GM12878 (cell line): Measurements from ENCODE around the gene CCDC57. TPM values are rescaled to one million over a fixed set of nuclear protein-coding genes. Genes with fewer than 3 reads are reported as not detected.

Source experiments
- ATAC-seq: fragments of 200-7000 bp; cut with Tn5 transposase; 3 replicates; pipeline ENCODE4 v1.9.1; 2020; ENCODE audit warnings: mild to moderate bottlenecking, moderate library complexity
- BruUV-seq: library from RNA; stranded (reverse); fragments of 400-500 nt; replicated peaks from 2 replicates; lab custom pipeline; 2021; lab: Mats Ljungman, UMichigan
- CTCF ChIA-PET: fragments of 300-600 bp; sonication (Branson Sonifier 250); formaldehyde crosslinking; extraction: SDS; loops from one replicate; lab custom pipeline; 2021; ENCODE audit warnings: inconsistent platforms; lab: Yijun Ruan, JAX
- POLR2A ChIA-PET: fragments of 350-600 bp; formaldehyde crosslinking; extraction: SDS; loops from one replicate; lab custom pipeline; 2021; ENCODE audit warnings: inconsistent platforms; lab: Charles Lee
- RAD21 ChIA-PET: fragments of 300-600 bp; sonication (Branson Sonifier 250); formaldehyde crosslinking; loops from one replicate; lab custom pipeline; 2023; ENCODE audit warnings: antibody characterized with exemption; ENCODE audit not compliant: unreplicated experiment; lab: Charles Lee
- SMC1A ChIA-PET: fragments of 300-600 bp; sonication (Branson Sonifier 250); formaldehyde crosslinking; loops from one replicate; lab custom pipeline; 2023; ENCODE audit not compliant: unreplicated experiment, uncharacterized antibody; lab: Charles Lee
- DNase-seq: peaks from one replicate; pipeline ENCODE4 v3.0.0-alpha.2; 2011; ENCODE audit warnings: low read depth, low spot score
- FAIRE-seq: peaks from 3 replicates; lab custom pipeline; 2011; peaks lifted over from hg19 to GRCh38; lab: Jason Lieb, UNC
- H2AFZ ChIP-seq: 2 replicates; pipeline ENCODE4 v1.6.0; 2011; ENCODE audit warnings: low read depth, low read length, control low read depth; ENCODE audit not compliant: control insufficient read depth
- H3K27ac ChIP-seq: 2 replicates; pipeline ENCODE4 v1.5.1; 2011; ENCODE audit warnings: control low read depth; ENCODE audit not compliant: control insufficient read depth, insufficient read depth
- H3K27me3 ChIP-seq, 2 experiments: replicated peaks in 1 of 2; 2 replicates each; pipeline versions ENCODE4 v1.6.0 to v1.6.1; 2011; ENCODE audit warnings: low read length in 1 of 2; ENCODE audit not compliant: control insufficient read depth in 2 of 2, insufficient read depth in 2 of 2
- H3K36me3 ChIP-seq, 2 experiments: 2 replicates each; pipeline ENCODE4 v1.5.1; 2011; ENCODE audit warnings: low read length in 1 of 2; ENCODE audit not compliant: control insufficient read depth in 2 of 2, insufficient read depth in 2 of 2
- H3K4me1 ChIP-seq: 2 replicates; pipeline ENCODE4 v1.6.1; 2011; ENCODE audit warnings: mild to moderate bottlenecking, low read length, moderate library complexity, mixed read lengths; ENCODE audit not compliant: control insufficient read depth, insufficient read depth
- H3K4me2 ChIP-seq: 2 replicates; pipeline ENCODE4 v1.6.0; 2011; ENCODE audit warnings: control low read depth; ENCODE audit not compliant: control insufficient read depth, insufficient read depth
- H3K4me3 ChIP-seq: fragments of 200-600 bp; sonication (generic); 2 replicates; pipeline ENCODE4 v1.5.1; 2016
- H3K79me2 ChIP-seq: 2 replicates; pipeline ENCODE4 v1.6.0; 2011; ENCODE audit warnings: low read length; ENCODE audit not compliant: control insufficient read depth, insufficient read depth
- H3K9ac ChIP-seq: 2 replicates; pipeline ENCODE4 v1.8.0; 2011; ENCODE audit warnings: low read length, control low read depth, mixed read lengths; ENCODE audit not compliant: control insufficient read depth, insufficient read depth
- H3K9me3 ChIP-seq: replicated peaks from 3 replicates; pipeline ENCODE4 v1.5.1; 2011; ENCODE audit warnings: mild to moderate bottlenecking, low read length; ENCODE audit not compliant: control insufficient read depth, insufficient read depth
- H4K20me1 ChIP-seq: 2 replicates; pipeline ENCODE4 v1.6.0; 2011; ENCODE audit not compliant: control insufficient read depth, insufficient read depth
- ATF3 ChIP-seq: IDR thresholded peaks from 2 replicates; pipeline ENCODE4 v1.6.1; 2011; ENCODE audit warnings: low read depth, mild to moderate bottlenecking, low read length, moderate library complexity, borderline replicate concordance; ENCODE audit errors: extremely low read depth
- BHLHE40 ChIP-seq, 2 experiments: fragments of 450-650 bp in 1 of 2; IDR thresholded peaks; 2 replicates each; pipeline ENCODE4 v1.6.1; 2011 to 2017; ENCODE audit warnings: low read depth in 2 of 2, borderline replicate concordance in 1 of 2, improper control_type of control experiment in 1 of 2, low read length in 1 of 2, mild to moderate bottlenecking in 1 of 2
- GATAD2B ChIP-seq: fragments of 450-650 bp; conservative IDR thresholded peaks from 2 replicates; pipeline ENCODE4 v1.6.1; 2017; ENCODE audit warnings: low read depth, mild to moderate bottlenecking, moderate library complexity
- HCFC1 ChIP-seq: fragments of 150-350 bp; IDR thresholded peaks from 2 replicates; pipeline ENCODE4 v1.6.1; 2014; ENCODE audit warnings: low read length
- PAX8 ChIP-seq: fragments of 450-650 bp; IDR thresholded peaks from 2 replicates; pipeline ENCODE4 v1.6.1; 2017; ENCODE audit warnings: mild to moderate bottlenecking, moderate library complexity
- POLR2A ChIP-seq: IDR thresholded peaks from 2 replicates; pipeline ENCODE4 v1.6.1; 2011; ENCODE audit warnings: low read depth, mild to moderate bottlenecking, low read length
- POLR2AphosphoS5 ChIP-seq: IDR thresholded peaks from 2 replicates; pipeline ENCODE4 v1.6.1; 2011; ENCODE audit warnings: mild to moderate bottlenecking, low read length, inconsistent platforms
- STAT1 ChIP-seq: fragments of 450-650 bp; conservative IDR thresholded peaks from 2 replicates; pipeline ENCODE4 v1.6.1; 2014; ENCODE audit warnings: antibody characterized with exemption, mild to moderate bottlenecking
- YY1 ChIP-seq: IDR thresholded peaks from 2 replicates; pipeline ENCODE4 v1.6.1; 2011; ENCODE audit warnings: low read depth, mild to moderate bottlenecking, low read length
- ZBTB4 ChIP-seq: fragments of 450-650 bp; formaldehyde crosslinking; IDR thresholded peaks from 2 replicates; pipeline ENCODE4 v1.4.0; 2022; ENCODE audit warnings: mild to moderate bottlenecking, moderate library complexity
- WGBS: methylation state at CpG from one replicate; pipeline ENCODE4 v1.1.6; 2016; ENCODE audit warnings: low lambda C conversion rate; ENCODE audit not compliant: insufficient replicate concordance, insufficient coverage; ENCODE audit errors: missing lambda C conversion rate; 5-methylcytosine and 5-hydroxymethylcytosine counted together
- in situ Hi-C: fragments of 300-500 bp; cut with MboI; formaldehyde crosslinking; loops from 9 replicates; pipeline ENCODE4 v1.14.3; 2018; ENCODE audit warnings: mixed read lengths
- intact Hi-C: fragments of 100-400 bp; cut with micrococcal nuclease; formaldehyde crosslinking; loops from one replicate; pipeline ENCODE4 v1.14.2; 2022; ENCODE audit not compliant: unreplicated experiment
- polyA plus RNA-seq, 11 experiments: library from polyadenylated mRNA; depleted of rRNA in 4 of 11; unstranded in 6 of 11; stranded (reverse) in 5 of 11; fragments of >200 nt; fragmentation: Nextera tagmentation in 4 of 11; fragmentation: Illumina TruSeq in 1 of 11; extraction: Ambion mirVana in 4 of 11; extraction: Trizol in 1 of 11; gene quantifications; 1 replicate in 1 of 11; 2 replicates in 10 of 11; pipeline versions ENCODE4 v1.2.1 to v1.2.3, GENCODE V29; 2011 to 2016; ENCODE audit warnings: inconsistent platforms in 2 of 11, missing spikeins in 2 of 11, low read depth in 1 of 11
- total RNA-seq, 4 experiments: library from RNA; depleted of rRNA in 3 of 4; stranded (reverse); fragments of >200 nt in 3 of 4; fragmentation: Illumina TruSeq in 1 of 4; extraction: Trizol in 1 of 4; gene quantifications; 2 replicates each; pipeline versions ENCODE4 v1.2.1 to v1.2.3, GENCODE V29; 2013 to 2021

Gene CCDC57
- total and polyA plus RNA-seq, 10 of the 15 experiments (the other 5 are each of a cell fraction or from before 2014, with no cell fraction given) = 5.4 to 123 (median 45.8) TPM

- in situ Hi-C loops (no loop called here), intact Hi-C loops (no loop called here)
- BruUV-seq = no TSS peak
- SMC1A ChIA-PET = no interaction called here
- Histone ChIP-seq H3K36me3 (peaks cover 38 to 56% of the 10 kb centered on the region in 2 experiments), H4K20me1 (peaks cover 3% of the 10 kb centered on the region; the same call in 1 of the 2 replicates), H3K4me3 (no peak overlapping the region), H3K27me3 (no peaks in the 10 kb centered on the region), H3K4me2 (no peak overlapping the region)
- ATAC-seq = no peak
- RAD21 ChIA-PET = no interaction called here
- WGBS = 99% methylated on average over 12 of the region's 12 CpGs
- POLR2A ChIA-PET = interaction anchor here (0.8 kb wide), 1 partner anchor 66 kb away, joined by 3 read pairs; no protein-coding TSS in a partner anchor
- TF ChIP-seq STAT1 = no peak
- TF ChIP-seq YY1 = no peak
- no peak for TF ChIP-seq ATF3
- no peak for TF ChIP-seq HCFC1
- no peak for TF ChIP-seq PAX8
- TF ChIP-seq ZBTB4 (CRISPR knock-in tag) = no peak
- TF ChIP-seq GATAD2B = no peak
- TF ChIP-seq POLR2A = peak; percentile 12; the same call in 1 of the 2 replicates
- TF ChIP-seq POLR2AphosphoS5 = peak; percentile 8; the same call in 1 of the 2 replicates
- TF ChIP-seq BHLHE40 (IDR thresholded peaks at IDR 0.05; ENCODE audit: borderline replicate concordance in 1 of 2, low read depth in 2 of 2, low read length in 1 of 2) = no peak
- TF ChIP-seq, all 136 proteins: peak for 2
- Histone ChIP-seq H3K4me1 (no peaks in the 10 kb centered on the region), H3K27ac (no peak overlapping the region), H3K9ac (no peak overlapping the region), H3K79me2 (no peaks in the 10 kb centered on the region; the same call in 1 of the 2 replicates), H2AFZ (no peak overlapping the region), H3K9me3 (no peaks in the 10 kb centered on the region; the same call in 2 of the 3 replicates)
- FAIRE-seq (no peak), DNase-seq (no peak)
- CTCF ChIA-PET = no interaction called here
Observed at GRCh38 chr17:82253179-82253544, 40.5 kb upstream of the CCDC57 start.
